ENCODE results near the gene TNNI2. TPM values are rescaled to one million over a fixed set of nuclear protein-coding genes. Genes with fewer than 3 reads are reported as not detected.

TNNI2 gene
- polyA plus RNA-seq, 1 of the 3 experiments (the other 2 are of a cell fraction): not detected

DNA sequence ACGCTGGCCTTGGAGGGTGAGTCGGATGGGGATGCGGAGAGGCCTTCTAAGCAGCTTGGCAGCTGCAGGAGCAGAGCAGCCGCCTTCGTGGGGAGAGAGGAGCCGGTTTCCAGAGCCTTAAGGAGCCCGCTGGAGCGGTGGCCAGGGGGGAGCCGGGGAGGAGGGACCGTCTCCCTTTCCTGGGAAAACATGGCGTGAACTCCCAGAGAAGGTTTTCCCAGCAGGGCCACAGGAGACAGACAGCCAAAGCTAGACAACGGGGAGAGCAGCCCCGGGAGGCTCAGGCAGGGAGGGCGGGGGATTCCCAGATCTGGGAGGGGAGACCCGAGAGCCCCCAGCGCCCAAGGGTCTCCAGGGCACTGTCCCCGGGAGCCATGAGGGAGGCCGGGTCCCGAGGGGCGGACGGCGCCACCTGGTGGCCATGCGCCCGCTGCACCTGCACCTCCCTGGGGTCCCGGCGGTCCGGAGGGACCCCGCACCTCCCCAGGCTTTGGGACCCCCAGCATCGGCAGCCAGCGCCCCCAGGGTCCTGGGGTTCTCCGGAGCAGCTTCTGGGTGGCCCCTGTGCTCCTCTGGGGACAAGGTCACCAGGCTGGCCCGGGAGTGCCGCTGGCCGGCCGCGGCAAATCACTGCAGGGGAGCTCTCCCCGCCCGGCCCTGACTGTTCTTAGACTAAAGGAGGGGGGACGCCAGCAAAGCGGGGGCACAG is 6.4 kb upstream of the TNNI2 start:
- Histone ChIP-seq H3K4me3 (ENCODE audit: low read depth in 2 of 2, low read length in 1 of 2) (no peak overlapping the region; a peak in 1 of 4 replicates), H3K9me3 (no peaks in the 10 kb centered on the region), H3K36me3 (replicated peaks in 1 of 2; ENCODE audit: control insufficient read depth in 1 of 2, insufficient read depth in 2 of 2, low read length in 1 of 2) (no peaks in the 10 kb centered on the region), H3K4me1 (ENCODE audit: control insufficient read depth in 1 of 2, insufficient read depth in 2 of 2, low read depth in 1 of 2, low read length in 1 of 2) (peaks cover 6 to 65% of the 10 kb centered on the region in 2 experiments; a peak in 3 of 4 replicates), H3F3A (replicated peaks; ENCODE audit: insufficient read depth) (peaks cover 3% of the 10 kb centered on the region), H3K27ac (ENCODE audit: low read depth in 2 of 2, low read length in 1 of 2) (no peak overlapping the region; a peak in 1 of 4 replicates), H4K20me1 (ENCODE audit: insufficient read depth) (no peaks in the 10 kb centered on the region), H3K4me2 (no peak overlapping the region), H3K9me2 (no peaks in the 10 kb centered on the region), H3K27me3 (ENCODE audit: insufficient read depth) (no peaks in the 10 kb centered on the region), H3K79me2 (ENCODE audit: insufficient read depth) (no peaks in the 10 kb centered on the region), H2AFZ (ENCODE audit: low read depth) (no peak overlapping the region), H3K9ac (no peak overlapping the region)
- peak; percentile 95 for DNase-seq
- ChIA-PET CTCF (interaction anchor here (0.6 to 20.8 kb wide), 101 partner anchors 8 to 338 kb away, joined by 3 to 585 read pairs (median 5); partner anchors contain the start of genes CTSD, H19, IFITM10 and IGF2), POLR2A (interaction anchor here (1.2 to 2.2 kb wide), 2 partner anchors 138 to 319 kb away, joined by 4 to 11 read pairs; no protein-coding TSS in a partner anchor)
- WGBS (ENCODE audit: low lambda C conversion rate): 33% methylated on average over 18 of the region's 40 CpGs
- TF ChIP-seq, protein P1, sequence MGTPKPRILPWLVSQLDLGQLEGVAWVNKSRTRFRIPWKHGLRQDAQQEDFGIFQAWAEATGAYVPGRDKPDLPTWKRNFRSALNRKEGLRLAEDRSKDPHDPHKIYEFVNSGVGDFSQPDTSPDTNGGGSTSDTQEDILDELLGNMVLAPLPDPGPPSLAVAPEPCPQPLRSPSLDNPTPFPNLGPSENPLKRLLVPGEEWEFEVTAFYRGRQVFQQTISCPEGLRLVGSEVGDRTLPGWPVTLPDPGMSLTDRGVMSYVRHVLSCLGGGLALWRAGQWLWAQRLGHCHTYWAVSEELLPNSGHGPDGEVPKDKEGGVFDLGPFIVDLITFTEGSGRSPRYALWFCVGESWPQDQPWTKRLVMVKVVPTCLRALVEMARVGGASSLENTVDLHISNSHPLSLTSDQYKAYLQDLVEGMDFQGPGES (IDR thresholded peaks at IDR 0.05; ENCODE audit: low read depth, low read length): no peak
- TF ChIP-seq SMC3 (IDR thresholded peaks at IDR 0.05; ENCODE audit: low read depth, low read length): peak; percentile 96
- TF ChIP-seq FOXM1 (IDR thresholded peaks at IDR 0.05; ENCODE audit: low read depth): no peak
- peak; percentile 75 for TF ChIP-seq RAD21 (IDR thresholded peaks at IDR 0.05; ENCODE audit: low read length)
- no peak for TF ChIP-seq EP300 (IDR thresholded peaks at IDR 0.05; ENCODE audit: borderline replicate concordance in 1 of 2, low read depth in 1 of 2, low read length in 1 of 2)
- TF ChIP-seq, protein P2, sequence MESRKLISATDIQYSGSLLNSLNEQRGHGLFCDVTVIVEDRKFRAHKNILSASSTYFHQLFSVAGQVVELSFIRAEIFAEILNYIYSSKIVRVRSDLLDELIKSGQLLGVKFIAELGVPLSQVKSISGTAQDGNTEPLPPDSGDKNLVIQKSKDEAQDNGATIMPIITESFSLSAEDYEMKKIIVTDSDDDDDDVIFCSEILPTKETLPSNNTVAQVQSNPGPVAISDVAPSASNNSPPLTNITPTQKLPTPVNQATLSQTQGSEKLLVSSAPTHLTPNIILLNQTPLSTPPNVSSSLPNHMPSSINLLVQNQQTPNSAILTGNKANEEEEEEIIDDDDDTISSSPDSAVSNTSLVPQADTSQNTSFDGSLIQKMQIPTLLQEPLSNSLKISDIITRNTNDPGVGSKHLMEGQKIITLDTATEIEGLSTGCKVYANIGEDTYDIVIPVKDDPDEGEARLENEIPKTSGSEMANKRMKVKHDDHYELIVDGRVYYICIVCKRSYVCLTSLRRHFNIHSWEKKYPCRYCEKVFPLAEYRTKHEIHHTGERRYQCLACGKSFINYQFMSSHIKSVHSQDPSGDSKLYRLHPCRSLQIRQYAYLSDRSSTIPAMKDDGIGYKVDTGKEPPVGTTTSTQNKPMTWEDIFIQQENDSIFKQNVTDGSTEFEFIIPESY (IDR thresholded peaks at IDR 0.05; ENCODE audit: borderline replicate concordance, low read depth): no peak
- TF ChIP-seq, protein P3, sequence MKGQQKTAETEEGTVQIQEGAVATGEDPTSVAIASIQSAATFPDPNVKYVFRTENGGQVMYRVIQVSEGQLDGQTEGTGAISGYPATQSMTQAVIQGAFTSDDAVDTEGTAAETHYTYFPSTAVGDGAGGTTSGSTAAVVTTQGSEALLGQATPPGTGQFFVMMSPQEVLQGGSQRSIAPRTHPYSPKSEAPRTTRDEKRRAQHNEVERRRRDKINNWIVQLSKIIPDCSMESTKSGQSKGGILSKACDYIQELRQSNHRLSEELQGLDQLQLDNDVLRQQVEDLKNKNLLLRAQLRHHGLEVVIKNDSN (IDR thresholded peaks at IDR 0.05; ENCODE audit: borderline replicate concordance, low read depth): no peak
- TF ChIP-seq MEF2A (IDR thresholded peaks at IDR 0.05; ENCODE audit: borderline replicate concordance, low read depth): no peak
- TF ChIP-seq TAF1 (IDR thresholded peaks at IDR 0.05; ENCODE audit: borderline replicate concordance, low read depth, low read length): no peak
- TF ChIP-seq, protein P4, sequence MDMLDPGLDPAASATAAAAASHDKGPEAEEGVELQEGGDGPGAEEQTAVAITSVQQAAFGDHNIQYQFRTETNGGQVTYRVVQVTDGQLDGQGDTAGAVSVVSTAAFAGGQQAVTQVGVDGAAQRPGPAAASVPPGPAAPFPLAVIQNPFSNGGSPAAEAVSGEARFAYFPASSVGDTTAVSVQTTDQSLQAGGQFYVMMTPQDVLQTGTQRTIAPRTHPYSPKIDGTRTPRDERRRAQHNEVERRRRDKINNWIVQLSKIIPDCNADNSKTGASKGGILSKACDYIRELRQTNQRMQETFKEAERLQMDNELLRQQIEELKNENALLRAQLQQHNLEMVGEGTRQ (IDR thresholded peaks at IDR 0.05; ENCODE audit: borderline replicate concordance, low read depth, low read length): no peak
- TF ChIP-seq, protein P5, sequence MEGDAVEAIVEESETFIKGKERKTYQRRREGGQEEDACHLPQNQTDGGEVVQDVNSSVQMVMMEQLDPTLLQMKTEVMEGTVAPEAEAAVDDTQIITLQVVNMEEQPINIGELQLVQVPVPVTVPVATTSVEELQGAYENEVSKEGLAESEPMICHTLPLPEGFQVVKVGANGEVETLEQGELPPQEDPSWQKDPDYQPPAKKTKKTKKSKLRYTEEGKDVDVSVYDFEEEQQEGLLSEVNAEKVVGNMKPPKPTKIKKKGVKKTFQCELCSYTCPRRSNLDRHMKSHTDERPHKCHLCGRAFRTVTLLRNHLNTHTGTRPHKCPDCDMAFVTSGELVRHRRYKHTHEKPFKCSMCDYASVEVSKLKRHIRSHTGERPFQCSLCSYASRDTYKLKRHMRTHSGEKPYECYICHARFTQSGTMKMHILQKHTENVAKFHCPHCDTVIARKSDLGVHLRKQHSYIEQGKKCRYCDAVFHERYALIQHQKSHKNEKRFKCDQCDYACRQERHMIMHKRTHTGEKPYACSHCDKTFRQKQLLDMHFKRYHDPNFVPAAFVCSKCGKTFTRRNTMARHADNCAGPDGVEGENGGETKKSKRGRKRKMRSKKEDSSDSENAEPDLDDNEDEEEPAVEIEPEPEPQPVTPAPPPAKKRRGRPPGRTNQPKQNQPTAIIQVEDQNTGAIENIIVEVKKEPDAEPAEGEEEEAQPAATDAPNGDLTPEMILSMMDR (IDR thresholded peaks at IDR 0.05): peak; percentile 91
- TF ChIP-seq POLR2AphosphoS5 (IDR thresholded peaks at IDR 0.05; ENCODE audit: low read depth, low read length): no peak
- TF ChIP-seq GABPA (IDR thresholded peaks at IDR 0.05; ENCODE audit: low read depth): no peak
- TF ChIP-seq, protein P6, sequence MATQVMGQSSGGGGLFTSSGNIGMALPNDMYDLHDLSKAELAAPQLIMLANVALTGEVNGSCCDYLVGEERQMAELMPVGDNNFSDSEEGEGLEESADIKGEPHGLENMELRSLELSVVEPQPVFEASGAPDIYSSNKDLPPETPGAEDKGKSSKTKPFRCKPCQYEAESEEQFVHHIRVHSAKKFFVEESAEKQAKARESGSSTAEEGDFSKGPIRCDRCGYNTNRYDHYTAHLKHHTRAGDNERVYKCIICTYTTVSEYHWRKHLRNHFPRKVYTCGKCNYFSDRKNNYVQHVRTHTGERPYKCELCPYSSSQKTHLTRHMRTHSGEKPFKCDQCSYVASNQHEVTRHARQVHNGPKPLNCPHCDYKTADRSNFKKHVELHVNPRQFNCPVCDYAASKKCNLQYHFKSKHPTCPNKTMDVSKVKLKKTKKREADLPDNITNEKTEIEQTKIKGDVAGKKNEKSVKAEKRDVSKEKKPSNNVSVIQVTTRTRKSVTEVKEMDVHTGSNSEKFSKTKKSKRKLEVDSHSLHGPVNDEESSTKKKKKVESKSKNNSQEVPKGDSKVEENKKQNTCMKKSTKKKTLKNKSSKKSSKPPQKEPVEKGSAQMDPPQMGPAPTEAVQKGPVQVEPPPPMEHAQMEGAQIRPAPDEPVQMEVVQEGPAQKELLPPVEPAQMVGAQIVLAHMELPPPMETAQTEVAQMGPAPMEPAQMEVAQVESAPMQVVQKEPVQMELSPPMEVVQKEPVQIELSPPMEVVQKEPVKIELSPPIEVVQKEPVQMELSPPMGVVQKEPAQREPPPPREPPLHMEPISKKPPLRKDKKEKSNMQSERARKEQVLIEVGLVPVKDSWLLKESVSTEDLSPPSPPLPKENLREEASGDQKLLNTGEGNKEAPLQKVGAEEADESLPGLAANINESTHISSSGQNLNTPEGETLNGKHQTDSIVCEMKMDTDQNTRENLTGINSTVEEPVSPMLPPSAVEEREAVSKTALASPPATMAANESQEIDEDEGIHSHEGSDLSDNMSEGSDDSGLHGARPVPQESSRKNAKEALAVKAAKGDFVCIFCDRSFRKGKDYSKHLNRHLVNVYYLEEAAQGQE (IDR thresholded peaks at IDR 0.05; ENCODE audit: low read depth, low read length): no peak
- no peak for TF ChIP-seq CHD2 (IDR thresholded peaks at IDR 0.05; ENCODE audit: low read length, partially characterized antibody)
- TF ChIP-seq SIN3A (IDR thresholded peaks at IDR 0.05; ENCODE audit: borderline replicate concordance, low read depth, low read length): no peak
- no peak for TF ChIP-seq ELF1 (IDR thresholded peaks at IDR 0.05)
- no peak for TF ChIP-seq YY1 (IDR thresholded peaks at IDR 0.05; ENCODE audit: low read depth)
- TF ChIP-seq GATA2 (CRISPR knock-in tag; IDR thresholded peaks at IDR 0.05): no peak
- TF ChIP-seq, protein P7, sequence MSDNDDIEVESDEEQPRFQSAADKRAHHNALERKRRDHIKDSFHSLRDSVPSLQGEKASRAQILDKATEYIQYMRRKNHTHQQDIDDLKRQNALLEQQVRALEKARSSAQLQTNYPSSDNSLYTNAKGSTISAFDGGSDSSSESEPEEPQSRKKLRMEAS (IDR thresholded peaks at IDR 0.05; ENCODE audit: low read depth): no peak

Data from SK-N-SH (cell line).